Uterus (tissue), 4 donors: ENCODE data around the gene PDE4B. TPM values are rescaled to one million over a fixed set of nuclear protein-coding genes. Genes with fewer than 3 reads are reported as not detected.

Source experiments
- DNase-seq, 2 donors: peaks; one replicate each; pipeline ENCODE4 v3.0.0-alpha.2; 2019 to 2020
- H3K27ac ChIP-seq, 2 donors: fragments of 200-600 bp; sonication (generic); 1 replicate in 1 of 2; 2 replicates in 1 of 2; pipeline ENCODE4 v1.5.1; 2016 to 2018
- H3K27me3 ChIP-seq, 2 donors: fragments of 200-600 bp; sonication (generic); one replicate each; pipeline ENCODE4 v1.5.1; 2018 to 2019; ENCODE audit warnings: control low read depth in 1 of 2
- H3K36me3 ChIP-seq, 2 donors: fragments of 200-600 bp; sonication (generic); one replicate each; pipeline ENCODE4 v1.5.1; 2019; ENCODE audit warnings: control low read depth in 1 of 2
- H3K4me1 ChIP-seq, 2 donors: fragments of 200-600 bp; sonication (generic); one replicate each; pipeline ENCODE4 v1.5.1; 2018 to 2019; ENCODE audit warnings: control low read depth in 1 of 2
- H3K4me3 ChIP-seq, 2 donors: fragments of 200-600 bp; sonication (generic); 1 replicate in 1 of 2; 2 replicates in 1 of 2; pipeline ENCODE4 v1.5.1; 2018 to 2019; ENCODE audit warnings: mild to moderate bottlenecking in 1 of 2
- H3K9me3 ChIP-seq, 2 donors: fragments of 200-600 bp; sonication (generic); one replicate each; pipeline ENCODE4 v1.5.1; 2019; ENCODE audit warnings: control low read depth in 1 of 2
- CTCF ChIP-seq, 4 experiments: fragments of 200-600 bp in 2 of 4; fragments of 450-650 bp in 2 of 4; sonication (generic) in 2 of 4; IDR thresholded peaks; one replicate each; pipeline ENCODE4 v1.5.1; 2016 to 2019; ENCODE audit warnings: antibody characterized with exemption in 4 of 4, mild to moderate bottlenecking in 2 of 4, moderate library complexity in 1 of 4
- POLR2A ChIP-seq, 2 donors: fragments of 450-650 bp; IDR thresholded peaks; one replicate each; pipeline ENCODE4 v1.6.1; 2016; ENCODE audit warnings: antibody characterized with exemption in 2 of 2, mild to moderate bottlenecking in 1 of 2, moderate library complexity in 1 of 2
- intact Hi-C: fragments of 100-400 bp; cut with DNase I; formaldehyde crosslinking; loops from one replicate; pipeline ENCODE4 v1.15.1; 2023; ENCODE audit warnings: low total_unique reads
- total RNA-seq, 4 donors: library from RNA; depleted of rRNA in 3 of 4; stranded (reverse); fragments of >200 nt in 3 of 4; gene quantifications; one replicate each; pipeline versions ENCODE4 v1.1.0 to v1.2.4, GENCODE V29; 2014 to 2023
- donor health status: DM: yes; HTN: yes; CAD: no.

PDE4B gene
- 10 to 100 TPM in 3 of 4 donors, 1 to 10 TPM in 1; 6.9 to 22.9 (median 17.8) TPM for total RNA-seq

GRCh38 chr1:65792669-65793358 is at the start of gene PDE4B:
Gene PDE4B, plus strand, starts transcription at chr1:65792895.
- TF ChIP-seq CTCF (IDR thresholded peaks at IDR 0.05) (no peak), POLR2A (IDR thresholded peaks at IDR 0.05) (no peak)
- H3K36me3 ChIP-seq: no peaks in the 10 kb centered on the region
- peaks cover 0 to 6% of the 10 kb centered on the region in 2 donors for H3K27me3 ChIP-seq
- peaks cover 0 to 4% of the 10 kb centered on the region in 2 donors for H3K4me1 ChIP-seq
- no peak within 1 kb of the TSS for H3K4me3 ChIP-seq
- intact Hi-C loops: no loop called here
- no peaks in the 10 kb centered on the region for H3K9me3 ChIP-seq
- DNase-seq: no peak
- H3K27ac ChIP-seq: no peak within 1 kb of the TSS

DNA sequence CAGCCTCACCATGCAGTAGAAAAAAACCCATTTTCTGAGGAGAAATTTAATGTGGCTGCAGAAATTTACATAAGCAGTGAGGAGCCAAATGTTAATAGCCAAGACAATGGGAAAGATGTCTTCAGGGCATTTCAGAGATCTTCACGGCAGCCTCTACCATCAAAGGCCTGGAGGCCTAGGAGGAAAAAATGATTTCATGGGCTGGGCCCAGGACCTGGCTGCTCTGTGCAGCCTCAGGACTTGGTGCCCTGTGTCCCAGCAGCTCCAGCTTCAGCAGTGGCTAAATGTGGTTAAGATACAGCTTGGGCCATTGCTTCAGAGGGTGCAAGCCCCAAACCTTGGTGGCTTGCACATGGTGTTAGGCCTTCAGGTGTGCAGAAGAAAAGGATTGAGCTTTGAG is 48.0 kb upstream of the PDE4B start:
- intact Hi-C loops: no loop called here

DNA sequence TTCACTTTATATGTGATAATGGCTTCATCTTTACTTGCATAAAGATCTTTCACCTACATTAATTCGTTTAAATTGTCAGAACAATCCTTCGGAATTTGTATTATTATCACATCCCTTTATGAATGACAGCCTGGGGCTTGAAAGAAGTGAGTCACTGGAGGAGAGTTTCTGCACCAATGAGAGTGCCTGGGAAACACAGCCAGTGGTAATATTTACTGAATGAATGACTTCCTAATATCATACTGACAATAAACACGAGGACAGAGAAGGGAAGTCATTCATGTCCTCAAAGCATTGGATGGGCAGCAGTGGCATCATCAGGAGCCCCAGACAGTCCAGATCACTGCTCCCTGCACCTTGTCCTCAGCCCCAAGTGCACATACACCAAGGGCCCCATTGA is 40.7 kb upstream of the PDE4B start:
- intact Hi-C loops: no loop called here
- Histone ChIP-seq H3K4me1 (no peaks in the 10 kb centered on the region), H3K36me3 (no peaks in the 10 kb centered on the region), H3K4me3 (no peak overlapping the region), H3K27me3 (no peaks in the 10 kb centered on the region), H3K27ac (no peak overlapping the region), H3K9me3 (no peaks in the 10 kb centered on the region)
- TF ChIP-seq POLR2A (IDR thresholded peaks at IDR 0.05) (no peak), CTCF (IDR thresholded peaks at IDR 0.05) (no peak)
- no peak for DNase-seq

More for the DNA sequence above, 48.0 kb upstream of the PDE4B start:
- no peak for DNase-seq
- H3K36me3 ChIP-seq: no peaks in the 10 kb centered on the region
- H3K27me3 ChIP-seq: no peaks in the 10 kb centered on the region
- no peaks in the 10 kb centered on the region for H3K4me1 ChIP-seq
- H3K27ac ChIP-seq: no peak overlapping the region
- no peak overlapping the region for H3K4me3 ChIP-seq
- no peak for TF ChIP-seq POLR2A (IDR thresholded peaks at IDR 0.05)
- TF ChIP-seq CTCF (IDR thresholded peaks at IDR 0.05): no peak
- no peaks in the 10 kb centered on the region for H3K9me3 ChIP-seq

DNA sequence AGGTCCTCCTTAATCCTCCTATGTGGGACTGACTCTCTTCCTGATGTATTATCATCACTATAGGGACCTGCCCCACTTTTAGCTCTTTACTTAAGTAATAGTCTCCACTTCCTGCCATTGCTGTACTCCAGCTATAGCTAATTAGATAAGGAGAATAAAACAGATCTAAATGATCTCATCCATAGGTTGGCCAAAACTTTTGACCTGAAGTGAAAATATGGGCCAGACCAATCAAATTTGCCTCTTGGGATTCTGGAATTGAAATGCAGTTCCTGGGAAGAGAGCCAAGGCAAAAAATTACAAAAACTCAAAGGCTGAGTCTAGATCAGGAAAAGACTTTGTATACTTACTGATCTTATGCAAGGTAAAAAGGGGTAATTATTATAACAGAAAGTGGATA is 36.1 kb upstream of the PDE4B start:
- Histone ChIP-seq H3K36me3 (no peaks in the 10 kb centered on the region), H3K9me3 (no peaks in the 10 kb centered on the region), H3K4me1 (no peaks in the 10 kb centered on the region), H3K27me3 (no peaks in the 10 kb centered on the region), H3K4me3 (no peak overlapping the region), H3K27ac (no peak overlapping the region)
- intact Hi-C loops: no loop called here
- TF ChIP-seq POLR2A (IDR thresholded peaks at IDR 0.05) (no peak), CTCF (IDR thresholded peaks at IDR 0.05) (no peak)
- no peak for DNase-seq

DNA sequence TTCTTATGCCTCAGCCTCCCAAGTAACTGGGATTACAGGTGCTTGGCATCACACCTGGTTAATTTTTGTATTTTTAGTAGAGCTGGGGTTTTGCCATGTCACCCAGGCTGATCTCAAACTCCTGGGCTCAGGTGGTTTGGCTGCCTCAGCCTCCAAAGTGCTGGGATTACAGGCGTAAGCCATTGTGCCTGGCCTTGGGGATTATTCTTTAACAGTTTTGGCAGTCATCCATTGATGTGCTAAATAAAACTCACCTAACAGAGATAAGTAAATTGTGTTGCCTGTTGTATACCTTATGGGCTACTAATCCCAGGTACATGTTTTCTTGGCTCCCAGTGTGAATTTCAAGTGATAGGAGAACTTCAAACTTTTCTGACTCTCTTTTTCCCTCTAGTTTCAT is 35.2 kb upstream of the PDE4B start:
- no peak overlapping the region for H3K27ac ChIP-seq
- no peaks in the 10 kb centered on the region for H3K36me3 ChIP-seq
- TF ChIP-seq POLR2A (IDR thresholded peaks at IDR 0.05) (no peak), CTCF (IDR thresholded peaks at IDR 0.05) (no peak)
- H3K4me1 ChIP-seq: no peaks in the 10 kb centered on the region
- H3K4me3 ChIP-seq: no peak overlapping the region
- DNase-seq: no peak
- no peaks in the 10 kb centered on the region for H3K9me3 ChIP-seq
- intact Hi-C loops: no loop called here
- no peaks in the 10 kb centered on the region for H3K27me3 ChIP-seq
